ENCODE data around the gene PHLDA3. TPM values are rescaled to one million over a fixed set of nuclear protein-coding genes. Genes with fewer than 3 reads are reported as not detected.

PHLDA3 gene
- total and polyA plus RNA-seq, 2 of the 13 experiments (the other 11 are each of a cell fraction or from before 2014, with no cell fraction given), result 16.7 to 33.6 TPM

- TF ChIP-seq ZNF704 (CRISPR knock-in tag; IDR thresholded peaks at IDR 0.05; ENCODE audit: borderline replicate concordance), result no peak
- TF ChIP-seq RORA (CRISPR knock-in tag; IDR thresholded peaks at IDR 0.05), result no peak
- TF ChIP-seq, protein P1, sequence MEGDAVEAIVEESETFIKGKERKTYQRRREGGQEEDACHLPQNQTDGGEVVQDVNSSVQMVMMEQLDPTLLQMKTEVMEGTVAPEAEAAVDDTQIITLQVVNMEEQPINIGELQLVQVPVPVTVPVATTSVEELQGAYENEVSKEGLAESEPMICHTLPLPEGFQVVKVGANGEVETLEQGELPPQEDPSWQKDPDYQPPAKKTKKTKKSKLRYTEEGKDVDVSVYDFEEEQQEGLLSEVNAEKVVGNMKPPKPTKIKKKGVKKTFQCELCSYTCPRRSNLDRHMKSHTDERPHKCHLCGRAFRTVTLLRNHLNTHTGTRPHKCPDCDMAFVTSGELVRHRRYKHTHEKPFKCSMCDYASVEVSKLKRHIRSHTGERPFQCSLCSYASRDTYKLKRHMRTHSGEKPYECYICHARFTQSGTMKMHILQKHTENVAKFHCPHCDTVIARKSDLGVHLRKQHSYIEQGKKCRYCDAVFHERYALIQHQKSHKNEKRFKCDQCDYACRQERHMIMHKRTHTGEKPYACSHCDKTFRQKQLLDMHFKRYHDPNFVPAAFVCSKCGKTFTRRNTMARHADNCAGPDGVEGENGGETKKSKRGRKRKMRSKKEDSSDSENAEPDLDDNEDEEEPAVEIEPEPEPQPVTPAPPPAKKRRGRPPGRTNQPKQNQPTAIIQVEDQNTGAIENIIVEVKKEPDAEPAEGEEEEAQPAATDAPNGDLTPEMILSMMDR (CRISPR knock-in tag; IDR thresholded peaks at IDR 0.05), result peak; percentile 42; the same call in 1 of the 2 replicates
- no peak for TF ChIP-seq ZSCAN29 (CRISPR knock-in tag; conservative IDR thresholded peaks at IDR 0.05)
- TF ChIP-seq ZGPAT (CRISPR knock-in tag; IDR thresholded peaks at IDR 0.05), result no peak
Measured at GRCh38 chr1:201436393-201436792, 32.6 kb downstream of the PHLDA3 start (continued).

DNA sequence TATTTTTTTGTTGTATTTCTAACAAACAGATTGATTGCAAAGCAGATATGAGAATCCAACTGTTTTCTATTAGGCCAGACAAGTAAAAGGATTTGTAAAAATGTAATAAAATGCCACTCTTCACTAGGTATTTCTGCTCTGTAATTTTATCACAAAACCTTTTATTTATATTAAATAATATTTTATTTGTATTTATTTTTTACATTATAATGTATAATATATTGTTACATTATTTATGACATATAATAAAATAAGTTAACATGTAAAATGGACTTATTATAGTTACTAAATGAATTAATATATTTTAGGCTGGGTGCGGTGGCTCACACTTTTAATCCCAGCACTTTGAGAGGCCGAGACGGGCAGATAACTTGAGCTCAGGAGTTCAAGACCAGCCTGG is 34.7 kb downstream of the PHLDA3 start:
- BruUV-seq (replicated peaks), result no TSS peak
- FAIRE-seq (no peak), DNase-seq (ENCODE audit: low spot score) (no peak), ATAC-seq (no peak)
- H3K79me2 ChIP-seq (ENCODE audit: insufficient read depth, low read length), result no peaks in the 10 kb centered on the region
- intact Hi-C loops (cut with micrococcal nuclease; ENCODE audit: unreplicated experiment) (no loop called here), in situ Hi-C loops (cut with HindIII; ENCODE audit: extremely low pct_ligation_motif_present, low pct_unique_long_range_greater_than_20kb) (no loop called here)
- no peaks in the 10 kb centered on the region for H3K9me3 ChIP-seq (ENCODE audit: low read length)
- no peaks in the 10 kb centered on the region for H4K20me1 ChIP-seq (ENCODE audit: insufficient read depth, low read length)
- H3K4me2 ChIP-seq (ENCODE audit: low read depth, low read length), result no peak overlapping the region
- H3K27me3 ChIP-seq (ENCODE audit: control insufficient read depth in 1 of 2, insufficient read depth in 2 of 2, low read length in 2 of 2), result peaks cover 4 to 23% of the 10 kb centered on the region in 2 experiments; a peak in 3 of 5 replicates
- no peak for TF ChIP-seq POLR2G (IDR thresholded peaks at IDR 0.05; ENCODE audit: low read depth, low read length)
- no peak for TF ChIP-seq NR2C2 (CRISPR knock-in tag; IDR thresholded peaks at IDR 0.05; ENCODE audit: borderline replicate concordance)
- TF ChIP-seq ZNF773 (CRISPR knock-in tag; IDR thresholded peaks at IDR 0.05; ENCODE audit: borderline replicate concordance), result no peak
- TF ChIP-seq ZBTB42 (CRISPR knock-in tag; IDR thresholded peaks at IDR 0.05), result no peak
- TF ChIP-seq MTA3 (CRISPR knock-in tag; IDR thresholded peaks at IDR 0.05), result no peak
- no peak for TF ChIP-seq ZNF160 (CRISPR knock-in tag; IDR thresholded peaks at IDR 0.05)
- TF ChIP-seq RFX5 (IDR thresholded peaks at IDR 0.05; ENCODE audit: low read depth, low read length), result no peak
- TF ChIP-seq SNAI1 (CRISPR knock-in tag; IDR thresholded peaks at IDR 0.05; ENCODE audit: borderline replicate concordance), result no peak
- TF ChIP-seq ZNF703 (CRISPR knock-in tag; IDR thresholded peaks at IDR 0.05; ENCODE audit: borderline replicate concordance), result no peak
- TF ChIP-seq CBX2 (IDR thresholded peaks at IDR 0.05; ENCODE audit: low read depth, low read length), result no peak
- no peak for TF ChIP-seq CBX2 (CRISPR knock-in tag; IDR thresholded peaks at IDR 0.05; ENCODE audit: low read depth)
- TF ChIP-seq HNRNPH1 (optimal IDR thresholded peaks at IDR 0.05; ENCODE audit: low read depth, low read length), result no peak
- no peak for TF ChIP-seq ZKSCAN5 (CRISPR knock-in tag; IDR thresholded peaks at IDR 0.05)
- TF ChIP-seq FOXA1 (IDR thresholded peaks at IDR 0.05), result no peak
- no peak for TF ChIP-seq FOXA1 (CRISPR knock-in tag; IDR thresholded peaks at IDR 0.05)
- TF ChIP-seq ZNF569 (CRISPR knock-in tag; IDR thresholded peaks at IDR 0.05; ENCODE audit: borderline replicate concordance), result no peak
- H3K4me1 ChIP-seq (ENCODE audit: insufficient read depth, low read length), result peaks cover 8% of the 10 kb centered on the region; the same call in 1 of the 2 replicates
- POLR2A ChIA-PET, result no interaction called here
- WGBS (ENCODE audit: low lambda C conversion rate), result 32% methylated on average over 3 of the region's 3 CpGs
- no peak overlapping the region for H3K9ac ChIP-seq (ENCODE audit: insufficient read depth, low read depth, low read length)
- H3K27ac ChIP-seq (ENCODE audit: extremely low read length, insufficient read depth, low read length), result no peak overlapping the region
- H3K4me3 ChIP-seq (replicated peaks in 1 of 3; ENCODE audit: insufficient read depth in 1 of 3, low read depth in 2 of 3, low read length in 3 of 3), result no peak overlapping the region
- no peaks in the 10 kb centered on the region for H3K36me3 ChIP-seq (replicated peaks in 1 of 2; ENCODE audit: control insufficient read depth in 1 of 2, insufficient read depth in 2 of 2, low read length in 2 of 2)
- H2AFZ ChIP-seq (ENCODE audit: low read length), result no peak overlapping the region
- CTCF ChIA-PET (ENCODE audit: low intra/inter-chr PET ratio, low total read pairs), result no interaction called here
